H9 (cell line): Measurements from ENCODE around the gene NPY1R. TPM values are rescaled to one million over a fixed set of nuclear protein-coding genes. Genes with fewer than 3 reads are reported as not detected.

Experiments used
- DNase-seq: peaks from one replicate; pipeline ENCODE4 v3.0.0-alpha.2; 2017
- H2AFZ ChIP-seq: one replicate; pipeline ENCODE4 v1.6.1; 2013; ENCODE audit warnings: mild to moderate bottlenecking, low read length, control low read depth, moderate library complexity
- H2AK5ac ChIP-seq: 2 replicates; pipeline ENCODE4 v1.6.1; 2013; ENCODE audit warnings: low read length, control low read depth, mixed read lengths; ENCODE audit not compliant: insufficient read length
- H2BK120ac ChIP-seq: one replicate; pipeline ENCODE4 v1.6.1; 2013; ENCODE audit warnings: low read depth, mild to moderate bottlenecking, low read length, control low read depth, inconsistent platforms; ENCODE audit not compliant: poor library complexity, severe bottlenecking
- H2BK12ac ChIP-seq: 2 replicates; pipeline ENCODE4 v1.6.1; 2013; ENCODE audit warnings: low read length, control low read depth, mixed read lengths, low read depth; ENCODE audit not compliant: insufficient read length
- H2BK15ac ChIP-seq: 2 replicates; pipeline ENCODE4 v1.6.1; 2013; ENCODE audit warnings: low read depth, low read length, control low read depth
- H2BK20ac ChIP-seq: one replicate; pipeline ENCODE4 v1.6.1; 2013; ENCODE audit warnings: low read depth, mild to moderate bottlenecking, low read length, control low read depth, inconsistent platforms; ENCODE audit not compliant: poor library complexity, severe bottlenecking
- H2BK5ac ChIP-seq: 2 replicates; pipeline ENCODE4 v1.6.1; 2013; ENCODE audit warnings: low read length, control low read depth, mixed read lengths; ENCODE audit not compliant: insufficient read length
- H3K14ac ChIP-seq: 2 replicates; pipeline ENCODE4 v1.6.1; 2013; ENCODE audit warnings: low read length, control low read depth; ENCODE audit not compliant: insufficient read depth
- H3K18ac ChIP-seq: 2 replicates; pipeline ENCODE4 v1.6.1; 2013; ENCODE audit warnings: low read depth, mild to moderate bottlenecking, mixed read lengths, low read length, control low read depth; ENCODE audit not compliant: insufficient read length
- H3K23ac ChIP-seq: 2 replicates; pipeline ENCODE4 v1.6.1; 2013; ENCODE audit warnings: low read length, control low read depth, mixed read lengths, low read depth; ENCODE audit not compliant: insufficient read length
- H3K23me2 ChIP-seq: 2 replicates; pipeline ENCODE4 v1.6.1; 2013; ENCODE audit warnings: low read depth, mild to moderate bottlenecking, mixed read lengths, low read length, control low read depth; ENCODE audit not compliant: insufficient read length, poor library complexity, severe bottlenecking
- H3K27ac ChIP-seq: 2 replicates; pipeline ENCODE4 v1.5.1; 2013; ENCODE audit warnings: low read length, control low read depth, mixed read lengths, low read depth; ENCODE audit not compliant: insufficient read length
- H3K27me3 ChIP-seq: 2 replicates; pipeline ENCODE4 v1.6.1; 2013; ENCODE audit warnings: low read length, control low read depth, inconsistent platforms; ENCODE audit not compliant: insufficient read depth
- H3K4ac ChIP-seq: 2 replicates; pipeline ENCODE4 v1.6.1; 2013; ENCODE audit warnings: low read depth, mild to moderate bottlenecking, control low read depth, inconsistent platforms, low read length, moderate library complexity
- H3K4me1 ChIP-seq: 2 replicates; pipeline ENCODE4 v1.6.1; 2013; ENCODE audit warnings: low read length, control low read depth, inconsistent platforms; ENCODE audit not compliant: insufficient read depth
- H3K4me2 ChIP-seq: 2 replicates; pipeline ENCODE4 v1.6.1; 2013; ENCODE audit warnings: low read length, control low read depth, mixed read lengths; ENCODE audit not compliant: insufficient read length, insufficient read depth
- H3K56ac ChIP-seq: 2 replicates; pipeline ENCODE4 v1.6.1; 2013; ENCODE audit warnings: low read depth, mild to moderate bottlenecking, mixed read lengths, low read length, control low read depth; ENCODE audit not compliant: insufficient read length
- H3K79me1 ChIP-seq: 2 replicates; pipeline ENCODE4 v1.6.1; 2013; ENCODE audit warnings: low read depth, mild to moderate bottlenecking, moderate library complexity, low read length, control low read depth, inconsistent platforms; ENCODE audit not compliant: insufficient read depth, poor library complexity, severe bottlenecking
- H3K79me2 ChIP-seq: 2 replicates; pipeline ENCODE4 v1.6.1; 2013; ENCODE audit warnings: low read length, control low read depth, inconsistent platforms; ENCODE audit not compliant: insufficient read depth
- H3K9ac ChIP-seq: 2 replicates; pipeline ENCODE4 v1.6.1; 2013; ENCODE audit warnings: low read length, control low read depth, mixed read lengths; ENCODE audit not compliant: insufficient read length; ENCODE audit errors: extremely low read depth
- H3K9me3 ChIP-seq: one replicate; pipeline ENCODE4 v1.6.1; 2013; ENCODE audit warnings: low read depth, low read length, inconsistent platforms; ENCODE audit not compliant: control insufficient read depth
- H3T11ph ChIP-seq: one replicate; pipeline ENCODE4 v1.6.1; 2013; ENCODE audit warnings: mild to moderate bottlenecking, low read length, control low read depth, inconsistent platforms
- H4K20me1 ChIP-seq: one replicate; pipeline ENCODE4 v1.6.1; 2013; ENCODE audit not compliant: control insufficient read depth, insufficient read length, insufficient read depth
- H4K5ac ChIP-seq: 2 replicates; pipeline ENCODE4 v1.6.1; 2013; ENCODE audit warnings: low read depth, mild to moderate bottlenecking, mixed read lengths, low read length, control low read depth; ENCODE audit not compliant: insufficient read length
- H4K8ac ChIP-seq: replicated peaks from 2 replicates; pipeline ENCODE4 v1.6.1; 2013; ENCODE audit warnings: low read length, control low read depth, mixed read lengths, low read depth; ENCODE audit not compliant: insufficient read length
- H4K91ac ChIP-seq: 2 replicates; pipeline ENCODE4 v1.6.1; 2013; ENCODE audit warnings: low read depth, mild to moderate bottlenecking, moderate library complexity, mixed read lengths, low read length, control low read depth; ENCODE audit not compliant: insufficient read length
- H3K27ac Mint-ChIP-seq, 3 experiments: 2 replicates in 2 of 3; 3 replicates in 1 of 3; pipeline ENCODE4 v1.8.0; 2020 to 2021; ENCODE audit warnings: mixed read lengths in 3 of 3, mild to moderate bottlenecking in 1 of 3, moderate library complexity in 1 of 3
- H3K27me3 Mint-ChIP-seq: 2 replicates; pipeline ENCODE4 v1.8.0; 2021; ENCODE audit warnings: low read depth, mild to moderate bottlenecking, moderate library complexity, mixed read lengths
- H3K36me3 Mint-ChIP-seq, 3 experiments: 2 replicates in 2 of 3; 3 replicates in 1 of 3; pipeline ENCODE4 v1.8.0; 2020 to 2021; ENCODE audit warnings: low read depth in 3 of 3, mixed read lengths in 3 of 3; ENCODE audit not compliant: insufficient read depth in 1 of 3
- H3K4me1 Mint-ChIP-seq, 2 experiments: 2 replicates each; pipeline ENCODE4 v1.8.0; 2020; ENCODE audit warnings: mixed read lengths in 2 of 2
- H3K4me3 Mint-ChIP-seq, 2 experiments: 2 replicates in 1 of 2; 3 replicates in 1 of 2; pipeline ENCODE4 v1.8.0; 2020 to 2021; ENCODE audit warnings: mild to moderate bottlenecking in 2 of 2, mixed read lengths in 2 of 2, moderate library complexity in 1 of 2
- H3K9me3 Mint-ChIP-seq, 2 experiments: 2 replicates in 1 of 2; 3 replicates in 1 of 2; pipeline ENCODE4 v1.8.0; 2020; ENCODE audit warnings: mild to moderate bottlenecking in 2 of 2, mixed read lengths in 2 of 2, moderate library complexity in 1 of 2
- WGBS: extraction: QIAGEN DNeasy Blood & Tissue Kit; methylation state at CpG from one replicate; pipeline ENCODE4 v1.1.7; 2013; ENCODE audit warnings: missing lambda C conversion rate, low lambda C conversion rate, mixed read lengths; ENCODE audit not compliant: insufficient read length; ENCODE audit errors: extremely low coverage; 5-methylcytosine and 5-hydroxymethylcytosine counted together
- total RNA-seq: library from RNA; stranded (reverse); gene quantifications from 2 replicates; pipeline ENCODE4 v1.2.1, GENCODE V29; 2021
- TF ChIP-seq, protein P1 (sequence below): fragments of 200-600 bp; sonication (generic); conservative IDR thresholded peaks from 3 replicates; pipeline ENCODE4 v1.8.0; 2021; ENCODE audit warnings: antibody characterized with exemption, mild to moderate bottlenecking

The NPY1R gene
- total RNA-seq, 1 experiment from 2014 or later, result 27.3 TPM

- Histone ChIP-seq H2BK12ac (no peak overlapping the region), H2BK20ac (no peak overlapping the region), H3K9ac (no peak overlapping the region), H3K79me2 (no peaks in the 10 kb centered on the region), H3K4me2 (no peak overlapping the region), H4K8ac (no peak overlapping the region), H3K4me1 (no peaks in the 10 kb centered on the region), H2BK120ac (no peak overlapping the region), H2BK5ac (no peak overlapping the region), H2BK15ac (no peak overlapping the region), H4K91ac (no peak overlapping the region), H3K56ac (no peak overlapping the region), H2AFZ (no peak overlapping the region), H2AK5ac (no peak overlapping the region), H3K18ac (no peak overlapping the region), H4K5ac (no peak overlapping the region), H3K9me3 (no peaks in the 10 kb centered on the region), H3K14ac (no peak overlapping the region), H3K23ac (no peak overlapping the region), H3T11ph (no peak overlapping the region), H3K23me2 (no peaks in the 10 kb centered on the region), H3K27me3 (no peaks in the 10 kb centered on the region), H4K20me1 (no peaks in the 10 kb centered on the region), H3K79me1 (no peaks in the 10 kb centered on the region), H3K27ac (no peak overlapping the region), H3K4ac (no peak overlapping the region)
- Mint-ChIP-seq H3K36me3 (no peaks in the 10 kb centered on the region), H3K4me1 (peaks cover 0 to 3% of the 10 kb centered on the region in 2 experiments; a peak in 1 of 4 replicates), H3K4me3 (no peak overlapping the region), H3K9me3 (no peaks in the 10 kb centered on the region), H3K27me3 (no peaks in the 10 kb centered on the region), H3K27ac (no peak overlapping the region)
- TF ChIP-seq, protein P1, sequence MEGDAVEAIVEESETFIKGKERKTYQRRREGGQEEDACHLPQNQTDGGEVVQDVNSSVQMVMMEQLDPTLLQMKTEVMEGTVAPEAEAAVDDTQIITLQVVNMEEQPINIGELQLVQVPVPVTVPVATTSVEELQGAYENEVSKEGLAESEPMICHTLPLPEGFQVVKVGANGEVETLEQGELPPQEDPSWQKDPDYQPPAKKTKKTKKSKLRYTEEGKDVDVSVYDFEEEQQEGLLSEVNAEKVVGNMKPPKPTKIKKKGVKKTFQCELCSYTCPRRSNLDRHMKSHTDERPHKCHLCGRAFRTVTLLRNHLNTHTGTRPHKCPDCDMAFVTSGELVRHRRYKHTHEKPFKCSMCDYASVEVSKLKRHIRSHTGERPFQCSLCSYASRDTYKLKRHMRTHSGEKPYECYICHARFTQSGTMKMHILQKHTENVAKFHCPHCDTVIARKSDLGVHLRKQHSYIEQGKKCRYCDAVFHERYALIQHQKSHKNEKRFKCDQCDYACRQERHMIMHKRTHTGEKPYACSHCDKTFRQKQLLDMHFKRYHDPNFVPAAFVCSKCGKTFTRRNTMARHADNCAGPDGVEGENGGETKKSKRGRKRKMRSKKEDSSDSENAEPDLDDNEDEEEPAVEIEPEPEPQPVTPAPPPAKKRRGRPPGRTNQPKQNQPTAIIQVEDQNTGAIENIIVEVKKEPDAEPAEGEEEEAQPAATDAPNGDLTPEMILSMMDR, result peak; percentile 51
- WGBS, result no CpG with 5 or more reads among the region's 1 CpG
- DNase-seq, result no peak
Observed at GRCh38 chr4:163356104-163356503, 23.7 kb upstream of the NPY1R start.
